GM12874 (cell line): ENCODE measurements around the gene APCDD1L.

ENCODE experiments used
- CTCF ChIP-seq: IDR thresholded peaks from 2 replicates; pipeline ENCODE4 v1.5.1; 2011; ENCODE audit warnings: low read depth, mild to moderate bottlenecking, control low read depth, low read length, moderate library complexity; ENCODE audit not compliant: insufficient read depth

APCDD1L gene

GRCh38 chr20:58435237-58435636 lies 80.0 kb downstream of the APCDD1L start:
- TF ChIP-seq CTCF: no peak

GRCh38 chr20:58434326-58434725 lies 80.9 kb downstream of the APCDD1L start:
- TF ChIP-seq CTCF: no peak

- TF ChIP-seq CTCF: no peak
These were observed 81.4 kb downstream of the APCDD1L start for GRCh38 chr20:58433759-58434158.

GRCh38 chr20:58433029-58433647 lies 82.1 kb downstream of the APCDD1L start:
- no peak for TF ChIP-seq CTCF

- TF ChIP-seq CTCF: no peak
These were observed 82.8 kb downstream of the APCDD1L start for GRCh38 chr20:58432186-58432954.

GRCh38 chr20:58431134-58431533 lies 84.1 kb downstream of the APCDD1L start:
- no peak for TF ChIP-seq CTCF

- TF ChIP-seq CTCF: no peak
These were observed 85.9 kb downstream of the APCDD1L start for GRCh38 chr20:58429303-58429702.
